Raji (cell line): ENCODE measurements around the gene DZIP1L.

Source experiments
- POLR2A ChIP-seq: IDR thresholded peaks from 2 replicates; pipeline ENCODE4 v1.6.1; 2011; ENCODE audit warnings: low read depth, low read length, control low read depth; ENCODE audit not compliant: insufficient read depth

The DZIP1L gene

GRCh38 chr3:138082992-138083386, 32.4 kb downstream of the DZIP1L start:
- no peak for TF ChIP-seq POLR2A

DNA sequence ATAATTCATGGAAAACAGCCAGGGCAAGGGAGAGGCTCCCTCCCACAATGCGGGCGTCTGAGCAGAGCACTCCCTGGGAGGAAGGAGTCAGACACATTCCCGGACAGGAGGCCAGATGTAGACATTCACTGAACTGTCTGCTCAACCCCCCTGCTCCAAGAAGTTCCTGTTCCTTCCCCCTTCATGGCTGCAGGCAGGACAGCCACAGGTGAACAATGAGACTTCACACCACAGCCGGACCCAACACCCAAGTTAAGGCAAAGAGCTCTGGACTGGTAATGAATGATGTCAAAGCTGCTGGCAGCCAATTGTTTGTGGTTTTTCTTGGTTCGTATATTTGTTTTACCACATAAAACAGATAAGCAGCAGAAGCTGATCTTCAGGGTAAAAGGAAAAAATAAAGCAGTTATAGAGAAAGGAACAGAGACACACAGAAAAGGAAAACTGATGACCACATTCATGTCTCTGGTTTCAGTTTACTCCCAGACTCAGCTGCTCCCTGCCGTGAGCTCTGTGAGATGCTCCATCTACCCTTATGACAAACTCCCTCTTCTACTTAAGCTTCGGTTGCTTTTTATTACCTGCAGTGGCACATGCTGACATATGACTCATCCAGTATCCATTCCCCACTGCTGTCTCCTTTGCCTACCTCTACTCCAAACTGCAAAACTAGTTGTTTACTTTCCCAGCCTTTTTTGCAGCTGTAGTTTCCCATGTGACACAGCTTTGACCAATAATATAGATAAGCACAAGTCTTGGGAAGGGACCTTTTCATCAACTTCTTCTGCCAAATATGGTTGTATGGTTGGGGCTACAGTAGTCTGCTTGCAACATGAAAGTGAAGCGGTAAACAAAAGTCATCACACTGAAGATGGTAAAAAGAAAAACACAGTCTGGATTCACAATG, 33.1 kb downstream of the DZIP1L start:
- no peak for TF ChIP-seq POLR2A

DNA sequence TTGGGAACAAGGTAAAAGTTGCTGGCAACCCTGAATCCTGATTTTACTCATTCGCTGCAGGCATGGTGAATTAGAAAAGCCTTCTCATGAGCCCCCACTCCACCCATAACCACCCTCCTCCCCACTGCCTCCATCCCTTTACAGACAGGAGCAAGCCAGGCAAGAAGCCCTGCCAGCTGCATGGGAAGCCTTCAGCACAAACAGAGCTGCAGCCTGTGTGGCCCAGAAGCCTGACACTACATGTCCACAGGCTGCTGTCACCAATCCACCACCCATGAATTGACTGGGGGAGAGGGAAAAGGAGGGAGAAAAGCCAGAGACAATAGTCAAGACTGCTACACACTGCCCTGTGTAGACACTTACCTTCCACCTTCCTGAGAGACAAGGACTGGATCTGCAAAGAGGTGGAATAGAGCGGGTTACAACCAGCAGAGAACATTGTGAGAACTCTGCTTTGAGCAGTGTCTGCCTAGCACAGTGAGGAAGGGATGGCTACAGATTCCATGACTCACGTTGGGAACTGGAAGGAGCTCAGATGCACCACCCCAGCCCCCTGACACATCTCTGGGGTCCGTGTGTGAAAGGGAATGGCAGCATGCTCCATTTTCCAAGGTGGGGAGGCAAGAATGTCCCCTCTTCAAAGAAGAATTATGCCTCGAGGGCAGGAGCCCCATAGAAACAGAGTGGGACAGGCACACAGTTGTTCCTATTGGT, 33.9 kb downstream of the DZIP1L start:
- no peak for TF ChIP-seq POLR2A

DNA sequence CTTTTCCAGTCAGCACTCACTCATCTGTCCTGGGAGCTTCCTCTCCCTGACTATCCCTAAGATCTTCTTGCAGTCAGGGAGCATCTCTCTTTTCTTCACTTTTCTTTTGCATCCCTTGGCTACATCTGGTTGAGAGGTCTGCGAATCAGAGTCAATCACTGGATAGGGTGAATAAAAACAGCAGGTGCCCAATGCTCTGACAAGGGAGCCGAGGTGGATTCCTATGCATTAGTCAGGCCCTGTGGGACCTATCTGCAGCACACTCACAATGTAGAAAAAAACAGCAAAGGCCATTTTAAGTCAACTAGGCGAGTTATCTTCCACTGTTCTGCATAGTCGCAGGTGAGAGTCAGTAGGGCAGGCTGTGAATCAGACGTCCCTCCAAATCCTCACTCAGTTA, 35.5 kb downstream of the DZIP1L start:
- TF ChIP-seq POLR2A = no peak

DNA sequence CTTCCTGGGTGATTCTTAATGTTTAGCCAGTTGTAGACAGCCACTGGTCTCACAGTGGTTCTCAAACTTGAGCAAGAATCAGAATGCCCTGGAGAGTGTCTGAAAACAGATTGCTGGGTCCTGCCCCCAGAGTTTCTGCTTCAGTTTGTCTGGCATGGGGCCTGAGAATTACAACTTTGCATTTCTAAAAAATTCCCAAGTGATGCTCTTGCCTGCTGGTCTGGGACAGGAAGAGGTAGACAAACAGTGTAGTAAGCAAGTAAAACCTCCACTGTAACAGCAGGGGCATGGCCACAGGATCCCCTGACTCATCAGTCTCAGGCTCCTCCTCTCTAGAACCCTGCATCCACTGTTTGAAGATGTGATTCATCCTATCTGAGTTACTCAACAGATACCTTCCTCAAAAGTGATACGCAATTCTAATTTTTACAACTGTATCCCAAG, 36.5 kb downstream of the DZIP1L start:
- TF ChIP-seq POLR2A = no peak

DNA sequence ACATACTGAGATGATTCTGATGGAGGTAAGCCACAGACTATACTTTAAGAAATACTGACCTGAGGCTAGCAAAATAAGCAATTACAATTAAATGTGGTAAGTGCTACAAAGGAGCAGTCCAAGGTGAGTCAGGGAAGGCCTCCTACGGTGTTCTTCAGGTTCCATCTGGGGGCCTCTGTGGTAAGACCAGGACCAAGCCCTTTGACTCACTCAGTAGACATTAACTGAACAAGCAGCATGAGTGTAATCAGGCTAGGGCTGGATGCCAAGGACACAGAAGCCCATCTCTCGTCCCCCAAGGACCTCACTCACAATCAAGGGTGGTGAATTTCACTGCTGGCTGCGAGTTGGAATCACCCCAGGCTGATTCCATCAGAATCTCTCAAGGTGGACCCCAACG, 37.3 kb downstream of the DZIP1L start:
- no peak for TF ChIP-seq POLR2A

GRCh38 chr3:138072796-138073195, 42.6 kb downstream of the DZIP1L start:
- no peak for TF ChIP-seq POLR2A

GRCh38 chr3:138070006-138070405, 45.4 kb downstream of the DZIP1L start:
- no peak for TF ChIP-seq POLR2A

DNA sequence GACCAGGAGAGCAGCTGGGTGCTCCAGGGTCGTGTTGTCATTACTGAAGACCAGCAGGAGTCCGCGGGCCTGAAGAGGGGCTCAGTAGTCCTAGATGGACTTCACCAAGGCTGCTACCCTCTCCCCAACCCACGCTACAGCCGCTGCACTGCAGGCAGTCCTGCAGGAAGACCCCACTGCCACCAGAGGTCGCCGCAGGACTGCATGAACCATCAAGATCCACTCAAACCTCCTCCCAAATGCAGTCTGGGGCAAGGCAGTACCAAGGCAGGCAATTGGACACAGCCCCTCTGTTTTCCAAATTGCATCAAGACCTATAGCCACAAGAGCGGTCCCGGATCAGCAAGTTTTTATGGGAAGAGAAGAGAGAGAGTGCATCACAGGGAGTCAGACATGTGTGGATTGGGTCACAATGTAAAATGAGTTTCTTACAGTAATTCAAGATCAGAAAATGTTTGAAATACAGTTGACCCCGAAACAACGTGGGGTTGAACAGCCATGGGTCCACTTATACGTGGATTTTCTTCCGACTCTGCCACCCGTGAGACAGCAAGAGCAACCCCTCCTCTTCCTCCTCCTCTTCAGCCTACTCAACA, 46.7 kb downstream of the DZIP1L start:
- no peak for TF ChIP-seq POLR2A

GRCh38 chr3:138068046-138068445, 47.4 kb downstream of the DZIP1L start:
- no peak for TF ChIP-seq POLR2A

DNA sequence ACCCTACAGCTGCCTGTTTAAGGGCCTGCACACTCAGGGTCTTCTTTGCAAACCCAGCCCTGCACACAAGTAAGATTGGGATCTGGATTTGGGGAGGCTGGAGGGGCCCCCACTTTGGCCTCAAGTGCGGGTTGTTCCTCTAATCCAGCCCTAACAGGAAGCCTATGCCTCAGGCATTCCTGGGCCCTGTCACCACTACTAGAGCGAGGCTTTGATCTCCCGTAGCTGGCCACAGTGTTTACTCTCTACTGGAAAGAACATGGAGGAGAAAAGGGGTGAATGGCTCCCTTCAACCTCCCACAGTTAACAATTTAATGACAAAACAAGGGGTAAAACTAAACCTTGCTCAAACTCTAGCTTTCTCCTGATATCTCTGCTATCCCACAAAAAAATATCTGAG, 48.4 kb downstream of the DZIP1L start:
- no peak for TF ChIP-seq POLR2A

- TF ChIP-seq POLR2A = no peak
Observed at GRCh38 chr3:138066383-138066782, 49.0 kb downstream of the DZIP1L start.

GRCh38 chr3:138065949-138066348, 49.5 kb downstream of the DZIP1L start:
- TF ChIP-seq POLR2A = no peak

GRCh38 chr3:138063416-138063815, 52.0 kb downstream of the DZIP1L start:
- TF ChIP-seq POLR2A = no peak

DNA sequence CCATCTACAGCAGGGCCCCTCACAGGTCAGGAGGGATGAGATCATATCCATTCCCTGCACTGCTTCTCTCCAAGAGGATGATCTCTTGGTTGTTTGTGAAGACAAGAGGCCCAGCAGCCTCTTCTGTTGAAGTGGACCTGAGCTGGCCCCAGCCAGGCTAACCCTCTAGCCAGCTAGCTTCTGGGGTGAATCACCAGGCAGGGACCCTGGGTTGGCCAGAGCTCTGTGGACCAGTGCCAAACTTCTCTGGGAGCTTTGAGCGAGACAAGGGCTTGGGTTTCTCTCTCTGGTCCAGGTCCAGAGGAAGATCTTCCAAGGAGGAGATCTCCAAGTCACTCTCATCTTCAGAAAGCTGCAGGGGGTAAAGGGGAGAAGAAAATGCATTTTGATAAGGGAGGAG, 52.8 kb downstream of the DZIP1L start:
- no peak for TF ChIP-seq POLR2A

- no peak for TF ChIP-seq POLR2A
Observed at GRCh38 chr3:138062037-138062436, 53.4 kb downstream of the DZIP1L start.
